Measurements from ENCODE around the gene KLHL21. TPM values are rescaled to one million over a fixed set of nuclear protein-coding genes. Genes with fewer than 3 reads are reported as not detected.
A peak's percentile ranks its signal among the peaks of the same experiment; 100 is the strongest.

Gene KLHL21
- total and polyA plus RNA-seq, 9 donors = 14.4 to 40.4 (median 34.4) TPM

- intact Hi-C loops (cut with DNase I) = loop anchor here in 2 of 4 donors (5.0 to 10.0 kb wide), 2 partner anchors 54 to 81 kb away; partner anchors contain the start of genes NOL9 (in 1 of the 2) and TAS1R1 (in 1 of the 2)
- 71 to 77% (median 73%) methylated on average over 16 of the region's 16 CpGs for WGBS, 3 donors
- Histone ChIP-seq H3K4me1 (ENCODE audit: insufficient read depth) (no peaks in the 10 kb centered on the region), H3K27me3 (no peaks in the 10 kb centered on the region), H3K9me3 (no peaks in the 10 kb centered on the region), H3K36me3 (no peaks in the 10 kb centered on the region), H3K27ac (no peak overlapping the region), H3K4me3 (no peak overlapping the region)
- no peak for DNase-seq
- no peak for TF ChIP-seq CTCF (IDR thresholded peaks at IDR 0.05)
- no peak for TF ChIP-seq EP300 (IDR thresholded peaks at IDR 0.05)
- TF ChIP-seq POLR2A (IDR thresholded peaks at IDR 0.05) = no peak
Measured at GRCh38 chr1:6635910-6636760, 33.5 kb upstream of the KLHL21 start.

GRCh38 chr1:6635161-6635909 is 32.7 kb upstream of the KLHL21 start:
- H3K27ac ChIP-seq = no peak overlapping the region
- H3K36me3 ChIP-seq = no peaks in the 10 kb centered on the region
- no peak overlapping the region for H3K4me3 ChIP-seq
- no peak for DNase-seq
- H3K4me1 ChIP-seq (ENCODE audit: insufficient read depth) = no peaks in the 10 kb centered on the region
- H3K27me3 ChIP-seq = no peaks in the 10 kb centered on the region
- 76 to 85% (median 77%) methylated on average over 20 of the region's 20 CpGs for WGBS, 3 donors
- intact Hi-C loops (cut with DNase I) = loop anchor here in 2 of 4 donors (5.0 to 10.0 kb wide), 2 partner anchors 53 to 81 kb away; partner anchors contain the start of genes NOL9 (in 1 of the 2) and TAS1R1 (in 1 of the 2)
- no peaks in the 10 kb centered on the region for H3K9me3 ChIP-seq
- TF ChIP-seq CTCF (IDR thresholded peaks at IDR 0.05) = no peak
- TF ChIP-seq POLR2A (IDR thresholded peaks at IDR 0.05) = no peak
- TF ChIP-seq EP300 (IDR thresholded peaks at IDR 0.05) = no peak

- no peaks in the 10 kb centered on the region for H3K27me3 ChIP-seq
- H3K36me3 ChIP-seq = no peaks in the 10 kb centered on the region
- intact Hi-C loops (cut with DNase I) = loop anchor here in 3 of 4 donors (5.0 to 10.0 kb wide), 3 partner anchors 37 to 80 kb away; partner anchors contain the start of genes NOL9 (in 1 of the 3) and TAS1R1 (in 1 of the 3)
- WGBS, 3 donors = 57 to 66% (median 62%) methylated on average over 29 of the region's 29 CpGs
- no peak overlapping the region for H3K27ac ChIP-seq
- H3K4me1 ChIP-seq (ENCODE audit: insufficient read depth) = no peaks in the 10 kb centered on the region
- no peaks in the 10 kb centered on the region for H3K9me3 ChIP-seq
- TF ChIP-seq EP300 (IDR thresholded peaks at IDR 0.05) (no peak), CTCF (IDR thresholded peaks at IDR 0.05) (no peak), POLR2A (IDR thresholded peaks at IDR 0.05) (no peak)
- H3K4me3 ChIP-seq = no peak overlapping the region
- DNase-seq = peak; percentile 39 to 70 (median 53)
Measured at GRCh38 chr1:6634371-6635052, 31.8 kb upstream of the KLHL21 start.

Measured in ovary (tissue), 9 donors.